Measurements from ENCODE around the gene URM1.
"Not testable (repeated sequence)": the region's sequence is repeated elsewhere in the genome, so short reads cannot be mapped to it uniquely, and the experiment has no call there.

URM1 gene

DNA sequence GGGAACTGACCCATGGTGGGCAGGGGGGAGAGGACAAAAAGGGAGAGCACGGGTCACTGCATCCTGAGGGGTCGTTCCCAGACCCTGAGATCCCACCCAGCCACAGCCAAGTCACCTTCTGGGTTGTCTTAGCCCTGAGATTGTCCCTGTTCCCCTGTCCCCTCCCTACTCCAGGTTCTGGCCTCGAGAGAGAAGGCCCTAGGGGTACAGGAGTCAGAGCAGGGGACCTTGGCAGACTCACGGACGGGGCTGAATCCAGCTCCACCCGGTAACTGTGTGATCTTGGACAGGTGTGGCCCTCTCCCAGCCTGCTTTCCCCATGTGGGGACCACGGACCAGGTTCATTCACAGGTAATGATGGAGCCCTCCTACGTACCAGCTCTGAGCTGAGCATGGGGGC is 38.3 kb downstream of the URM1 start:
- no peak for DNase-seq (ENCODE audit: low spot score)

GRCh38 chr9:128409978-128410377 is 38.8 kb downstream of the URM1 start:
- DNase-seq (ENCODE audit: low spot score), result peak; percentile 56

DNA sequence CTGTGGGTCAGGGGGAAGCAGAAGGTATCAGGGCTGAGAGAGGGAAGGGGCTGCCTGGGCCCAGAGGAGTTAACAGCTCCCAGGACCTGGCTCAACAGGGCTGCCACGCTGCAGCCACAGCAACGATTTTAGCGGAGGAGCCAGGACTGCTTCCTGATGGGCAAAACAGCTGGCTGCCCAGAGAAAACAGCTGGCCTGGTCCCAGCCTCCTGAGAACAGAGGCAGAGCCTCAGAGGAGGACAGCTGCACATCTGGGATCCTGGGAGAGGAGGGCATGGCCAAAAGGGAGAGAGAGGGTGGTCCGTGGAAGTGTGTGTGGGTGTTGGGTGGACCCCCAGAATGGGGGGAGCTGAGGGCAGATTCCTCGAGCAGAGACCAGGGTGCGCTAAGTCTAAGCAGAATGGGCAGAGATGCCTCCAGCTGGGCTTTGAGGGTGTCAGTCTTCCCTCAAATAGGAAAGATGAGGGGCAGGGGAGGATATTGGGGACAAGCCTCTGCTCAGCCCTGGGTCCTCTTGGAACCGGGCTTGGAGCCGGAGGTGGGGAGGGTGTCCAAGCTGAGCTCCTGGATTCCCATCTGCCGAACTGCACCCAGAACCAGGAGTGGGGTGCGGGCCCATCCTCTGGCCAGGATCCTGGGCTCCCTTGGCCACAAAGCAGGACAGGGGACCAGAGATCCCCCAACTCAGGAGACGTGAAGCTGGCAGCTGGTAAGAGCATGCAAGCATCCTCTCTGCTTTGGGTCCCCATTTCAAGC is 40.4 kb downstream of the URM1 start:
- DNase-seq (ENCODE audit: low spot score), result no peak

DNA sequence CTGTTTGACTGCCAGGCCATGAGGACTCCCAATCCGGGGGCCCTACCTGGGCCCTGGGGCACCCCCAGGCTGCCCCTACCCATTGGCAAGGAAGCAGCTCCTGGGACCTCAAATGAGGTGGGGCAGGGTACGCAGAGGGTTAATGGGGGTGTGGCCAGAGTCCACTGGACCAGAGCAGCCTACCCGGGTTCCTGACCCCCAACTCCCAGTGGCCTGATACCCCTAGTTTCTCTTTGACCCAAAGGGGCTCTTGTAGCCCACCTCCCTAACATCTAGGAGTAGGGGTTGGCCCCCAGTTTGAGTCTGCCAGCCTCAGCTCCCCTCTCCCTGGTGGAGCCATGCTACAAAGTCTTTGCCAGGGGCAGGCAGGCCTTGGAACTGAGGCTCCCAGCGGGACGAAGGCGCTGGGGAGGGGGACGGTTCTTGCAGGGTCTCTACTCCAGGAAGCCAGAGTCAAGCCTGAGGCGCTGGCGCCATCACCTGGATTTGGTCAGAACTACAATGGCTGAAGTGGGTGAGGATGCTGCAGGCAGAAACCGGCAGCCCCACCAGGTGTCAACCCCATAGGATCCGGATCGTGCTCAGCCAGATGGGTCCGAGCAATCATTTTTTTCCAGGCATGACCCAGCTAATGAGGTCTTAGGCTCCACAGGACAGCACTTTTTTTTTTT is 41.1 kb downstream of the URM1 start:
- peak; percentile 54 for DNase-seq (ENCODE audit: low spot score)

GRCh38 chr9:128413728-128414127 is 42.6 kb downstream of the URM1 start:
- DNase-seq (ENCODE audit: low spot score), result not testable (repeated sequence)

DNA sequence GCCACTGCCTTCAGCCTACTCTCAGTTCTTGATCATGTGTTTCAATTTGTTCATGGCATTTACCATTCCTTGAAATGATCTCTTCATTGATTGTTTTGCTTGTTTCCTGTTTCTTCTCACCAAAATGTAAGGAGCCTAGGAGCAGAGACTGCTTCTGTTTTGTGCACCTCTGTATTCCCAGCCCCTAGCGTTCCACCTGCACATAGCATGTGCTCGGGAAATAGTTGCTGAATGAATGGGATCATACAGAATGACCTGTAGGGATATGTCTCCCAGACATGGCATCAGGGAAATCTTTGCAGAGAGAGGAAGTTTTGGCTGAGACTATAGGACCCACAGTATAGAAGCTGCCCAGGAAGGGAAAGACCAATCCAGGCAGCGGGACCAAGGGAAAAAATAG is 43.3 kb downstream of the URM1 start:
- peak; percentile 62 for DNase-seq (ENCODE audit: low spot score)

- no peak for DNase-seq (ENCODE audit: low spot score)
Observed at GRCh38 chr9:128415281-128415680, 44.1 kb downstream of the URM1 start.

- no peak for DNase-seq (ENCODE audit: low spot score)
Observed at GRCh38 chr9:128416014-128416413, 44.8 kb downstream of the URM1 start.

DNA sequence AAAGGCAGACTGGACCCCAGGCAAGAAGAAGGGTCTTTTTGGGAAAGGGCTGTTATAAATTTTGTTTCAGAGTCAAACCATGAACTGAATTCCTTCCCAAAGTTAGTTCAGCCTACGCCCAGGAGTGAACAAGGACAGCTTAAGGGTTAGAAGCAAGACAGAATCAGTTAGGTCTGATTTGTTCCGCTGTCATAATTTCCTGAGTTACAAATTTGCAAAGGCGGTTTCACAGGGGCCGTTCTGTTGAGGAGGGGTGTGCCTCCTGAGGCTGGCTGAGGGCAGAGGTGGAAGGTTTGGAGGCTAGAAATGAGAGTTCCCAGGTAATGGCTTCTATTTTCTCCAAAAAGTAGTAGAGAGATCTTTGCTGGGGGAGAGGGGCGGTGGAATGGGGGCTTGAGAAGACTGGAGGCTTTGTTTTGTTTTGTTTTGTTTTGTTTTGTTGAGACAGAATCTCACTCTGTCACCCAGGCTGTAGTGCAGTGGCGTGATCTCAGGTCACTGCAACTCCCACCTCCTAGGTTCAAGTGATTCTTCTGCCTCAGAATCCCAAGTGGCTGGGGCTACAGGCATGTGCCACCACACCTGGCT is 45.4 kb downstream of the URM1 start:
- no peak for DNase-seq (ENCODE audit: low spot score)

GRCh38 chr9:128419061-128419925 is 48.1 kb downstream of the URM1 start:
- DNase-seq (ENCODE audit: low spot score), result no peak

DNA sequence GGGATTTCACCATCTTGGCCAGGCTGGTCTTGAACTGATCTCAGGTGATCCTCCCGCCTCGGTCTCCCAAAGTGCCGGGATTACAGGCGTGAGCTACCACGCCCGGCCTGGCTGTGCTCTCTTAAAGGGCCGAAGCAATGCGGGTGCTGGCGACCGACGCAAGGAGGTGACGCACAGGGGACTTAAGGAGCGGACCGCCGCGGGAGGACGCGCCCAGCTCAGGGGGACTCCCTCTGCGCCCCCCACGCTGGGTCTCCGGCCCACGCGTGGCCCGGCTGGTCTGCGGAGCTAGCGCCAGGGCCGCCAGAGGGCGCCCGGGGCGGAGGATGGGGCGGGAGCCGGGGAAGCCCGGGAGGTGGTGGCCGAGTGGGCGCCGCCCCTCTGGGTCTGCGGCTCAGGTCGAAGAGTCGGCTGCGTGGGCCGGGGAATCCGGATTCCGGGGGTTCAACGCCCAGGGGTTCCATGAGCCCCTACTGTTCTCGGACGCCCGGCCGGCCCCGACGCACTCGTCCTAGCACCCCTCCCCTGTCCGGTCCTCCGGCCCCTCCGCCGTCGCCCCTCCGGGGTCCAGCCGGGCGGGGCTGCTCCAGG is 49.0 kb downstream of the URM1 start:
- DNase-seq (ENCODE audit: low spot score), result peak; percentile 81

DNA sequence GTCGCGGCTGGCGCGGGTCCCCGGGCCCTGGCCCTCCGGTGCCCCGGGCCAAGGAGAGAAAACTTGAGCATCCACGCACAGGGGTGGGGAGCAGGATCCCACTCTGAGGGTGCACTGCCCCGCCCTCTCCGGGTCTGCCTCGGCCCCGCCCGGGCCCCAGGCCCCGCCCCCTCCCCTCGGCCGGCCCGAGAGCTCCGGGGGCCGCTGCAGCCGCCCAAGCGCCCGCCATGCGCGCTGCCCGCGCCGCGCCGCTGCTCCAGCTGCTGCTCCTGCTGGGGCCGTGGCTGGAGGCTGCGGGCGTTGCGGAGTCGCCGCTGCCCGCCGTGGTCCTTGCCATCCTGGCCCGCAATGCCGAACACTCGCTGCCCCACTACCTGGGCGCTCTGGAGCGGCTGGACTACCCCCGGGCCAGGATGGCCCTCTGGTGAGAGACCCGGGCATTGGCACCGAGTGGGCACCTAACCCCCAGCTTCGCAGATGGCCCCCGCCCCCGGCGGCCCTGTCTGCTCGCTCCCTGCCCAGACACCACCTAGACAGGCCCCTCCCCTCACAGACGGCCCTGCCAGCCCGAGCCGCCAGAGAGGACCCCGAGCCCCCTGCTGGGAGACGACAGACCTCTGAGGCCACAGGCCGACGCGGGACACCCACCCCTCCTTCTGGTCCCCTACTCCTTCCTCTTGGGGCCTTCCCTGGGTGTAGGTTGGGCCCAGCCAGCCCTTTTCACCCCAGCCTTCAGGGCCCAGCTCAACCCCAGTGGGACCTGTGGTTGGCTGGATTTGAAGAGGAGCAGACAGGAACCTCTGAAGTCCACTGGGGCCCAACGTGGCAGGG is 49.7 kb downstream of the URM1 start, which contains the start of gene CERCAM:
Gene CERCAM (plus strand): TSS at position 207 of the 831 bp plus-strand sequence. CDS start 21 bp downstream, at position 228.
- DNase-seq (ENCODE audit: low spot score), result peak; percentile 73

DNA sequence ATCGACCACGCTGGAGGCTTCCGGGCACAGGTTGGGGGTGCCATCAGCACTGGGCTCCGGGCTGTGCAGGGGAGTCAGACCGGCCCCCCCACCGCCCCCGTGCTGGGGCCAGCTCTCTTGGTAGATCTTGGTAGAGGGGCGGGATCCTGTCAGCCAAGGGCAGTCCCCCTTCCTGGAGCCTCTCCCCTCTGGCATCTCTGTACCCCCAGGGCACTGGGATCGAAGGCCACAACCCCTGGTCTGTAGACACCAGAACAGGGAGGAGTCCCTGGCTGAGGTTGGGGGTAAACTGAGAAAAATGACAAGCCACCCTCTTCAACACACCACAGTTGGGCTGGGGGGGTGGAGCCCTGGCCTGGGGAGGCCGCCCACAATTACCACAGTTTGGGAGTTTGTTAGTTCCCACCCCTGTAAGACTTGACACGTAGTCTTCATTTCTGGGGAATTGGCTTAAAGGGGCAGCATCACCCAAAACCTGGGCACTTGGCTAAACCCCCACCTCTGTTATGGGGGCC is 50.4 kb downstream of the URM1 start:
- DNase-seq (ENCODE audit: low spot score), result no peak

GRCh38 chr9:128422022-128422782 is 51.0 kb downstream of the URM1 start:
- DNase-seq (ENCODE audit: low spot score), result not testable (repeated sequence)

GRCh38 chr9:128422783-128423150 is 51.6 kb downstream of the URM1 start:
- DNase-seq (ENCODE audit: low spot score), result no peak

DNA sequence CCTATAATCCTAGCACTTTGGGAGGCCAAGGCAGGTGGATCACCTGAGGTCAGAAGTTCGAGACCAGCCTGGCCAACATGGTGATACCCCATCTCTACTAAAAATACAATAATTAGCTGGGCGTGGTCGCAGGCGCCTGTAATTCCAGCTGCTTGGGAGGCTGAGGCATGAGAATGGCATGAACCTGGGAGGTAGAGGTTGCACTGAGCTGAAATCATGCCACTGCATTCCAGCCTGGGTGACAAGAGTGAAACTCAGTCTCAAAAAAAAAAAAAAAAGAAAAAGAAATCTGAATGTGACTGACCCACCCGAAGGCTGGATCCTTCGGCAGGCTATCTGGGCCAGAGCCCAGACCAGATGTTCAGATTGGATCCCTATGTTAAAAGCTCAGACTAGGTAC is 52.2 kb downstream of the URM1 start:
- DNase-seq (ENCODE audit: low spot score), result not testable (repeated sequence)

DNA sequence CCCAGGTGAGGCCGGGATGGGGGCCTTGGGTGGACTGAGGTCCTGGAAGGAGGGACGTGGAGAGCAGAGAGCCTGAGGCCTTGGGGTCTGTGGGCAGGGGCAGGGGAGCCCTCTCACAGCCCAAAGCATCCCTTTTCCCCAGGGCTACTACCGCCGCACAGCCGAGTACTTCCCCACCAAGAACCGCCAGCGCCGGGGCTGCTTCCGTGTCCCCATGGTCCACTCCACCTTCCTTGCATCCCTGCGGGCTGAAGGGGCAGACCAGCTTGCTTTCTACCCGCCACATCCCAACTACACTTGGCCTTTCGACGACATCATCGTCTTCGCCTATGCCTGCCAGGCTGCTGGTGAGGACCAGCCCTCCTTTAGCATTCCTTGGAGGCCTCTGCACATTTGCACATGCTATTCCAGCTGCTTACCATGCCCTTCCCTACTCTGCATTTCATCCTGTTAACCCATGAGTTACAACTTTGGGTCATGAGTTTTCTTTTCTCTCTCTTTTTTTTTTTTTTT is 53.1 kb downstream of the URM1 start:
- DNase-seq (ENCODE audit: low spot score), result no peak

- DNase-seq (ENCODE audit: low spot score), result no peak
Observed at GRCh38 chr9:128428644-128429512, 57.7 kb downstream of the URM1 start.

Measured in HuH-7.5 (cell line).